LHCN-M2 (cell line): ENCODE results near the gene ZNF512B. TPM values are rescaled to one million over a fixed set of nuclear protein-coding genes. Genes with fewer than 3 reads are reported as not detected.

Source experiments
- DNase-seq: peaks from one replicate; pipeline ENCODE4 v3.0.0-alpha.2; 2012; ENCODE audit warnings: low read depth
- total RNA-seq: library from RNA; depleted of rRNA; stranded (reverse); fragments of >200 nt; gene quantifications from 2 replicates; pipeline ENCODE4 v1.2.3, GENCODE V29; 2014

Gene ZNF512B
- total RNA-seq, 1 experiment from 2014 or later: 13.2 TPM

- DNase-seq: no peak
These were observed 18.9 kb downstream of the ZNF512B start for GRCh38 chr20:63950701-63951397.

GRCh38 chr20:63947638-63948456 is 21.9 kb downstream of the ZNF512B start:
- no peak for DNase-seq

- DNase-seq: no peak
These were observed 22.6 kb downstream of the ZNF512B start for GRCh38 chr20:63946986-63947637.

- DNase-seq: no peak
These were observed 23.5 kb downstream of the ZNF512B start for GRCh38 chr20:63945921-63946920.

GRCh38 chr20:63945031-63945658 is 24.6 kb downstream of the ZNF512B start:
- DNase-seq: no peak

- DNase-seq: no peak
These were observed 25.4 kb downstream of the ZNF512B start for GRCh38 chr20:63944078-63944941.

GRCh38 chr20:63943808-63944077 is 26.0 kb downstream of the ZNF512B start:
- no peak for DNase-seq

- DNase-seq: no peak
These were observed 26.5 kb downstream of the ZNF512B start for GRCh38 chr20:63942969-63943807.

- no peak for DNase-seq
These were observed 27.3 kb downstream of the ZNF512B start for GRCh38 chr20:63942250-63942951.

GRCh38 chr20:63941282-63942081 is 28.2 kb downstream of the ZNF512B start:
- no peak for DNase-seq

- DNase-seq: no peak
These were observed 29.1 kb downstream of the ZNF512B start for GRCh38 chr20:63940472-63941266.

- no peak for DNase-seq
These were observed 29.7 kb downstream of the ZNF512B start for GRCh38 chr20:63940071-63940471.

GRCh38 chr20:63939061-63939935 is 30.4 kb downstream of the ZNF512B start:
- DNase-seq: no peak

- DNase-seq: no peak
These were observed 32.1 kb downstream of the ZNF512B start for GRCh38 chr20:63937596-63937995.

- no peak for DNase-seq
These were observed 34.3 kb downstream of the ZNF512B start for GRCh38 chr20:63935447-63935846.
